SK-N-MC (cell line): ENCODE data around the gene AOX1.

ENCODE experiments used
- EZH2 ChIP-seq: fragments of 200-600 bp; sonication (generic); IDR thresholded peaks from one replicate; pipeline ENCODE4 v1.6.1; 2017; ENCODE audit warnings: antibody characterized with exemption
- FOXP2 ChIP-seq: optimal IDR thresholded peaks from 2 replicates; pipeline ENCODE3; 2011; ENCODE audit warnings: mild to moderate bottlenecking, moderate library complexity; ENCODE audit not compliant: insufficient read depth; ENCODE audit errors: extremely low read length, control extremely low read depth

DNA sequence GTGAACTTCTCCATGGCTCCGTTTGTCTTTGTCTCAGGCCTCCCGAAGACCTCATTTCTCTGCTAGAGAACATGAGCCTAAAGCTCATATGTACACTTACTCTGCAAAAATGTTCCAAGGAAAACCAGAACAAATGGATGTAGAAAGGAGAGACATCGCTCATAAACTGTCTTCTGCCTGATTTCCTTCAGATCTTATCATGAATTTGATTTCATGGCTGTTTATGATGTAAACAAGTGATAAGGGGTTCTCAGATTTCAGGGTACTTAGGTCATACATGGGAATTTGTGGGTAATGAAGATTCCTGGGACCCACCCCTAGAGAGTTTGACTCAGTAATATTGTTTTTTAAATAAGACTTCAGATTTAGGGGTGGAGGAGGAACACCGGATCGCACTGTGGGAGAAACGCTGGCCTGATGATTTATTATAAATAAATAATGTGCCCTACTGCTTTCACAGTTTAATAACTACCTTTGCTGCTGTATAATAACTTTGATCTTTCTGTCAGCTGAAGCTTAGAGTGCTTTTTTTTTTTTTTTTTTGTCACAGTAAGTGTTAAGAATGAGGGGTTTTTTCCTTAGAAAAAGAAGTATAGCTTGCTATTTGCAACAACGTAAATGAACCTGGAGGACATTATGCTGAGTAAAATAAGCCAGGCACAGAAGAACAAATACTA, 14.9 kb downstream of the AOX1 start:
- no peak for TF ChIP-seq FOXP2
- TF ChIP-seq EZH2: no peak
